ENCODE results near the gene SHTN1. TPM values are rescaled to one million over a fixed set of nuclear protein-coding genes. Genes with fewer than 3 reads are reported as not detected.

The SHTN1 gene
- total and polyA plus RNA-seq, 5 donors: 1.5 to 7.9 (median 6.0) TPM

- H3K4me3 ChIP-seq (ENCODE audit: low read length): no peak overlapping the region
- intact Hi-C loops (cut with DNase I): no loop called here
- no peaks in the 10 kb centered on the region for H3K27me3 ChIP-seq (ENCODE audit: control insufficient read depth, insufficient read depth)
- WGBS: 90% methylated on average over 2 of the region's 2 CpGs
- ATAC-seq: no peak
- H3K9me3 ChIP-seq (ENCODE audit: control insufficient read depth, low read length): no peaks in the 10 kb centered on the region
- H3K4me1 ChIP-seq (ENCODE audit: control insufficient read depth, insufficient read depth, low read length): no peaks in the 10 kb centered on the region
- DNase-seq: no peak
- H3K27ac ChIP-seq (ENCODE audit: low read length): no peak overlapping the region
Observed at GRCh38 chr10:116870949-116871348, 134.0 kb downstream of the SHTN1 start.

GRCh38 chr10:116868722-116869121 is 136.3 kb downstream of the SHTN1 start:
- DNase-seq: no peak
- no peak overlapping the region for H3K27ac ChIP-seq (ENCODE audit: low read length)
- no peaks in the 10 kb centered on the region for H3K27me3 ChIP-seq (ENCODE audit: control insufficient read depth, insufficient read depth)
- WGBS: 65% methylated on average over 4 of the region's 4 CpGs
- intact Hi-C loops (cut with DNase I): no loop called here
- H3K4me3 ChIP-seq (ENCODE audit: low read length): no peak overlapping the region
- H3K4me1 ChIP-seq (ENCODE audit: control insufficient read depth, insufficient read depth, low read length): no peaks in the 10 kb centered on the region
- H3K9me3 ChIP-seq (ENCODE audit: control insufficient read depth, low read length): no peaks in the 10 kb centered on the region
- ATAC-seq: no peak

GRCh38 chr10:116868198-116868676 is 136.8 kb downstream of the SHTN1 start:
- H3K27me3 ChIP-seq (ENCODE audit: control insufficient read depth, insufficient read depth): no peaks in the 10 kb centered on the region
- 65% methylated on average over 4 of the region's 4 CpGs for WGBS
- ATAC-seq: no peak
- H3K4me1 ChIP-seq (ENCODE audit: control insufficient read depth, insufficient read depth, low read length): no peaks in the 10 kb centered on the region
- intact Hi-C loops (cut with DNase I): no loop called here
- H3K27ac ChIP-seq (ENCODE audit: low read length): no peak overlapping the region
- DNase-seq: no peak
- no peak overlapping the region for H3K4me3 ChIP-seq (ENCODE audit: low read length)
- H3K9me3 ChIP-seq (ENCODE audit: control insufficient read depth, low read length): no peaks in the 10 kb centered on the region

GRCh38 chr10:116866987-116867595 is 137.9 kb downstream of the SHTN1 start:
- Histone ChIP-seq H3K27me3 (ENCODE audit: control insufficient read depth, insufficient read depth) (no peaks in the 10 kb centered on the region), H3K9me3 (ENCODE audit: control insufficient read depth, low read length) (no peaks in the 10 kb centered on the region), H3K4me3 (ENCODE audit: low read length) (no peak overlapping the region), H3K4me1 (ENCODE audit: control insufficient read depth, insufficient read depth, low read length) (no peaks in the 10 kb centered on the region), H3K27ac (ENCODE audit: low read length) (no peak overlapping the region)
- DNase-seq (no peak), ATAC-seq (no peak)
- intact Hi-C loops (cut with DNase I): no loop called here
- WGBS: 81% methylated on average over 6 of the region's 6 CpGs

- Histone ChIP-seq H3K4me1 (ENCODE audit: control insufficient read depth, insufficient read depth, low read length) (no peaks in the 10 kb centered on the region), H3K9me3 (ENCODE audit: control insufficient read depth, low read length) (no peaks in the 10 kb centered on the region), H3K27ac (ENCODE audit: low read length) (no peak overlapping the region), H3K4me3 (ENCODE audit: low read length) (no peak overlapping the region), H3K27me3 (ENCODE audit: control insufficient read depth, insufficient read depth) (no peaks in the 10 kb centered on the region)
- ATAC-seq (no peak), DNase-seq (no peak)
- intact Hi-C loops (cut with DNase I): no loop called here
- 67% methylated on average over 2 of the region's 2 CpGs for WGBS
Observed at GRCh38 chr10:116866066-116866465, 138.9 kb downstream of the SHTN1 start.

GRCh38 chr10:116864436-116864835 is 140.6 kb downstream of the SHTN1 start:
- Histone ChIP-seq H3K9me3 (ENCODE audit: control insufficient read depth, low read length) (no peaks in the 10 kb centered on the region), H3K27ac (ENCODE audit: low read length) (no peak overlapping the region), H3K27me3 (ENCODE audit: control insufficient read depth, insufficient read depth) (no peaks in the 10 kb centered on the region), H3K4me1 (ENCODE audit: control insufficient read depth, insufficient read depth, low read length) (no peaks in the 10 kb centered on the region), H3K4me3 (ENCODE audit: low read length) (no peak overlapping the region)
- intact Hi-C loops (cut with DNase I): no loop called here
- DNase-seq: no peak
- no peak for ATAC-seq
- 88% methylated on average over 4 of the region's 4 CpGs for WGBS

GRCh38 chr10:116861796-116862195 is 143.2 kb downstream of the SHTN1 start:
- 42% methylated on average over 2 of the region's 2 CpGs for WGBS
- DNase-seq (no peak), ATAC-seq (no peak)
- Histone ChIP-seq H3K27me3 (ENCODE audit: control insufficient read depth, insufficient read depth) (no peaks in the 10 kb centered on the region), H3K9me3 (ENCODE audit: control insufficient read depth, low read length) (no peaks in the 10 kb centered on the region), H3K4me1 (ENCODE audit: control insufficient read depth, insufficient read depth, low read length) (no peaks in the 10 kb centered on the region), H3K4me3 (ENCODE audit: low read length) (no peak overlapping the region), H3K27ac (ENCODE audit: low read length) (no peak overlapping the region)
- intact Hi-C loops (cut with DNase I): no loop called here

- H3K9me3 ChIP-seq (ENCODE audit: control insufficient read depth, low read length): no peaks in the 10 kb centered on the region
- no peaks in the 10 kb centered on the region for H3K4me1 ChIP-seq (ENCODE audit: control insufficient read depth, insufficient read depth, low read length)
- 93% methylated on average over 3 of the region's 3 CpGs for WGBS
- DNase-seq (no peak), ATAC-seq (no peak)
- intact Hi-C loops (cut with DNase I): no loop called here
- no peaks in the 10 kb centered on the region for H3K27me3 ChIP-seq (ENCODE audit: control insufficient read depth, insufficient read depth)
- H3K4me3 ChIP-seq (ENCODE audit: low read length): no peak overlapping the region
- H3K27ac ChIP-seq (ENCODE audit: low read length): no peak overlapping the region
Observed at GRCh38 chr10:116857156-116857555, 147.8 kb downstream of the SHTN1 start.

GRCh38 chr10:116853701-116854100 is 151.3 kb downstream of the SHTN1 start:
- intact Hi-C loops (cut with DNase I): no loop called here
- Histone ChIP-seq H3K4me3 (ENCODE audit: low read length) (no peak overlapping the region), H3K4me1 (ENCODE audit: control insufficient read depth, insufficient read depth, low read length) (peaks cover 7% of the 10 kb centered on the region), H3K27ac (ENCODE audit: low read length) (no peak overlapping the region), H3K9me3 (ENCODE audit: control insufficient read depth, low read length) (no peaks in the 10 kb centered on the region), H3K27me3 (ENCODE audit: control insufficient read depth, insufficient read depth) (no peaks in the 10 kb centered on the region)
- WGBS: 85% methylated on average over 4 of the region's 4 CpGs
- no peak for DNase-seq
- no peak for ATAC-seq

- peaks cover 9% of the 10 kb centered on the region for H3K4me1 ChIP-seq (ENCODE audit: control insufficient read depth, insufficient read depth, low read length)
- DNase-seq: no peak
- H3K9me3 ChIP-seq (ENCODE audit: control insufficient read depth, low read length): no peaks in the 10 kb centered on the region
- no peak for ATAC-seq
- H3K4me3 ChIP-seq (ENCODE audit: low read length): no peak overlapping the region
- no peaks in the 10 kb centered on the region for H3K27me3 ChIP-seq (ENCODE audit: control insufficient read depth, insufficient read depth)
- WGBS: 83% methylated on average over 4 of the region's 4 CpGs
- intact Hi-C loops (cut with DNase I): no loop called here
- H3K27ac ChIP-seq (ENCODE audit: low read length): no peak overlapping the region
Observed at GRCh38 chr10:116853287-116853686, 151.7 kb downstream of the SHTN1 start.

GRCh38 chr10:116852246-116852645 is 152.7 kb downstream of the SHTN1 start:
- Histone ChIP-seq H3K27ac (ENCODE audit: low read length) (no peak overlapping the region), H3K27me3 (ENCODE audit: control insufficient read depth, insufficient read depth) (no peaks in the 10 kb centered on the region), H3K9me3 (ENCODE audit: control insufficient read depth, low read length) (no peaks in the 10 kb centered on the region), H3K4me3 (ENCODE audit: low read length) (no peak overlapping the region), H3K4me1 (ENCODE audit: control insufficient read depth, insufficient read depth, low read length) (peaks cover 9% of the 10 kb centered on the region)
- ATAC-seq (no peak), DNase-seq (no peak)
- WGBS: 83% methylated on average over 1 of the region's 1 CpG
- intact Hi-C loops (cut with DNase I): no loop called here

All from right cardiac atrium (tissue), 5 donors.